HG03342 (cell line): ENCODE measurements around the gene CD58.

Source experiments
- ATAC-seq: cut with Tn5 transposase; IDR thresholded peaks from one replicate; pipeline ENCODE4 v1.9.1; 2021; ENCODE audit warnings: mild to moderate bottlenecking, moderate library complexity; ENCODE audit not compliant: unreplicated experiment

CD58 gene

DNA sequence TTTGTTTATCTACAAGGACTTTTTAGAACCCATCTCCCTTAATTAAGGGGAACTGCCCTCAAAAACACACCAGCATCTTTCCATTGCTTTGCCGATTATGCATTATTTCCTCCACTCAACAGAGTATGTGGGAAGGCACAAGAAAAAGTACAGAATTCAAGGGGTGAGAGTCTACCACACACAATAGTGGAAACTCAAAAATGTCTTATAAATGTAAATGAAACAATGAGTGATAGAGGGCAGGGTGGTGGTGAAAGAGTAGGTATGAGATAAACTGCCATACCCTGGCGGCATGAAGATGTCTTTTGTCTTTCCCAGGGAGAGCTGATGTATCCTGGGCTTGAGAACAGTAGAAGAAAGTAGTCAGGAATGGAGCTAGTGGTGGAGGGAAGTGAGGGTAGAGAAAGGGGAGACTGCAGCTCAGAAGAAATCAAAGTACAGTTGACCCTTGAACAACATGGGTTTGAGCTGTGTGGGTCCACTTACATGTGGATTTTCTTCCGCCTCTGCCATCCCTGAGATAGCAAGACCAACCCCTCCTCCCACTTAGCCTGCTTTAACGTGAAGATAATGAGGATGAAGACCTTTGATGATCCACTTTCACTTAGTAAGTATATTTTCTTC is 24.4 kb downstream of the CD58 start:
- no peak for ATAC-seq

DNA sequence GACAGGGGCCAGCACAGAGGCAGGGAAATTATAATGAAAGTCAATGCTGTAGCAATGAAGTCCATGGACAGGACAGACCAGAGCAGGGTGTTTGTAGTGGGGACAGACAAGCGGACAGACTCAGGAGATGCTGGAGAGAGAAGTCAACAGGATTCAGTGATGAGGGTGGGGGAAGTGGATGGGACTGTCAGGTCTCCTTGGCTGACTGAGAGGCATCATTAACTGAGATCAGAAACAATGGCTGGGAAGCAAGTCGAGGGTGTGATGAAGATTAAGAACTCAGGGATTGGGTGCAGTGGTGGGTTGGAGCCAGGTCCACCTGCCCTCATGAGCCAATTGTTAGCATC is 25.5 kb downstream of the CD58 start:
- peak; percentile 13 for ATAC-seq

DNA sequence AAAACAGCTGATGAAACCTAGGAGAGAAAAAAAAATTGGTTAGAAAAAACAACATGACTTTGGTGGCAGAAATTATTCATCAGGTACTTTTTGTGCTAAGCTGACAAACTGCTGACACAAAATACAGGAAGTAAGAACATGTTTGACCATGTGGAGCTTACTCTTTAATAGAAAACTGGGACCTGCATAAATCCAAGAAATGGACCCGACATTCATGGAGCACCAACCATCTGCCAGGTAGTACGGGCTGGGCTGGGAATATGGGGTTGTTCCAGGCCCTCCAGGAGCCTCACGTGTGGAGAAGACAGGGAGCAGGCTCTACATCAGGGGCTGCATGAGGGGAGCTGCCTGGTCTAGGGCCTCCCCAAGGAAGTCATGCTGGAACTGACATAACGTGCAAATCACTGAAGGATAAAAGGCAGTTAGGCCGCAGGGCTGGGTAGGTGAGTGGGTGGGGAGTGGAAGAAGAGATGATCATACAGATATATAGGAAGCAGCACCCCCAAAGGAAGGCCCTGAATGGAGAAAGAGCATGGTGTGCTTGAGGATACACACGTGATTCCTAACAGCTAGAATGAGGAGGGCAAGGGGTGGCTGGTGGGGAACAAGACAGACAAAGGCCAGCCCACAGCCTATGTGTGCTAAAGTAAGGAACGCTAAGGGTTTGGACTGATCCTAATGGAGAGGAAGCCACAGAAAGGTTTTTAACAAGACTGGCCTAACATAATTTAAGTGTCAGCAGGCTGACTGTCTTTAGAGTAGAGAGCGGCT is 26.1 kb downstream of the CD58 start:
- ATAC-seq, result peak; percentile 44

DNA sequence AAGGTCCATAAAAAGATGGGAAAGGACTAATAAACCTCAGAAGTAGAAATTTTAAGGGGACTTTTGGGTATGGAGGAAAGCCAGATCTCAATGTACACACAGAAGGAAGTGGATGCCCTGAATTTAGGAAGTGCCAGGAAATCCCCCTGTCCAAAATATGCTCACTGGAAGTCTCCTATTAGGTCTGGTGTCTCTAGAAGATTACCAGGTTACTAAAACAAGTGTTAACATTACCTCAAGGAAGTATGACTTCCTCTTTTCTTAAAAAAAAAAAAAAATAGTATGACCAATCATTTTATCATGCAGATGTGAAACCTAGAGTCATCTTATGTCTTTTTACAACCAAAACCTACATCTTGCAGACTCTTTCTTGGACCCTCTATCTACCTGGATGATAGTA is 30.7 kb downstream of the CD58 start:
- ATAC-seq, result peak; percentile 55

DNA sequence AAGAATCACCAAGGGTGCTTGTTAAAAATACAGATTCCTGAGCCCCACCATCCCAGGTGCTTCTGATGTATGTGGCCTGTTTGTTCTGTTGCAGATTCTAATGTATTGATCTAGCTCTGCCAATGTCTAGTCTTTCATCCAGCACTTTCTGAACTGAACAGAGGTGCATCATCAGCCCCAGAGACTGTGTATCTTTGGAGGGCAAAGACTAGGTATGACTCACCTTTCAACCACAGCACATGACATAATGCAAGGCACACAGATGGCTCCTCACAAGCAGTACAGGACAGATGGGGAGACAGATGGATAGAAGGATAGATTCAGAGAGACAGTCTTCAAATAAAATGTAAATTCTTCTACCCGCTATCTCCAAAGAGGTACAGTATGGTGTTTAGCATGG is 32.3 kb downstream of the CD58 start:
- ATAC-seq, result peak; percentile 76

DNA sequence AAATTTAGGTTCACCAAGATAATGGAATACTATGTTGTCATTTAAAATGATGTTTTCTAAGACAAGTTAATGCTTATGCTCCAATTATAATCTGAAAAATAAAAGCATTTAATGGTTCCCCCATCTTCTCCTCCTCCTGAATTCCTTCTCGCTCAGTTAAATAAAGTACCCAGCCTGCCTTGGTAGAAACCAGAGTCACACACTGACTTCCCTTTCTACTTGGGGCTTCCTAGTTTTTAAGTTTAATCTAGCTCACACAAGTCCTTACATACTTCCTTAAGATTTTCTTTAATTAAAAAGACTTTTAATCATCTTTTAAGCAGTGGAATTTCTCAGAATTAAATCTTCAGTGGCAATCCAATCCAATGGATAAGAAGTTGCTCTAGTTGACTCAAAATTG is 32.9 kb downstream of the CD58 start:
- no peak for ATAC-seq

DNA sequence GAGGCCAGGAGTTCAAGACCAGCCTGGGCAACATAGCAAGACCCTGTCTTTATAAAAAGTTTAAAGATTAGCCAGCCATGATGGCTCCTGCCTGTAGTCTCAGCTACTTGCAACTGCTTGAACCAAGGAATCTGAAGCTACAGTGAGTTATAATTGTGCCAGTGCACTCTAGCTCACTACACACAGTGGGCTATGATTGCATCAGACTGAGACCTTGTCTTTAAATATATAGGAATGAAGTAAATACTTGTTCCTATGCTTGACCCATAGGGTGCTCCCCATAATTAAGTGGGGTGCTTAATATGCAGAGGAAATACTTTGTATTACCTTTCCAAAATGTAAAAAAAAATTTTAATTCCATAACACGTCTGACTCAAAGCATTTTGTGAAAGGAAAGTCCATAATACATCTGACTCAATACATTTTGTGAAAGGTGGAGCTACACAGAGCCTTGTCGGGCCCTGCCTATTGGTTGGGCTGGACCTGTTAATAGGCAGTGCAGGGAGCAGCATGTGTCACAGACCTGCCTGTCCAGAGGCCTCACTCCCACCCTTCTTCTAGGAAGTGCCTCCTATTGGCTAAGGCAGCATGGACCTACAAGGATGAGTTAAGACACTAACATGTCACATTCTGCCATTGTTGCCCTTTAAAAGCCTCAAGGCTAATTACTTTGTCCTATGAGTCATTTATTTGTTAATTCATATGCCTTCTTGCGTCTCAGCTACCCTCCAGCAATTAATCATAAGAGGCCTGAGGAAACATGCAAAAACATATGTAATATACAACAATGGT is 33.6 kb downstream of the CD58 start:
- ATAC-seq, result no peak

DNA sequence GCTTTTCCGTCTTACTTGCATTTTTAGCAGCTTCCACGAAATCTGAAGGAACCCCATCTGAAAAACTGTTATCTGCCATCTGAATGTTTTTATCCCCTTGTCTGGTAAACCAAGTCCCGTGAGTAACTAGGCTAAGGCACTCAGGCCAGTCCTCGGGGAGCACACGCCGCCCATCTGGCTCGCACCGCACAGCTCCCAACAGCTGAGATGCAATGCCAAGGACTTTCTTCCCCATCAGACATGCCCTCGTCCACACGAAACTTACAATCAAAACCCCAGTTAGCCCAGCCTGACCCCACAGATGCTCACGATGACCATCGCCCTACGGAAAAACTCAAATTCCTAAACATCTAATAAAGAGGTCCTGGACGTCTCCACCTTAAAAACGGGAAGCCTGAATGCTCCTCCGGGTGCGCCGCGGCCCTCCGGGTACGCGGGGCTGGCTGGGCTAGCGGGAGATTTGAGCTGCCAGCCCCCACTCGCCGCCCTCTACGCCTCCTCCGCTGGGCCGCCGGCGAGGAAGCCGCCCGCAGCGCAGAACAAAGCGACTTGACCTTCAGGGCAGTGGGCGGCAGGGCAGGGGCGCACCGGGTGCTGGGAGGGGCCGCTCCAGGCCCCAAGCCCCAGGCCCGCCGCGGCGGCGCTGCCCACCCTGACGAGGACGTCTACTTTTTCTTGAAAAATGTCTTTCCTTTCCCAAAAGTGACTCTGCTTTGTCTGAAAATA is 36.6 kb downstream of the CD58 start:
- ATAC-seq, result no peak

DNA sequence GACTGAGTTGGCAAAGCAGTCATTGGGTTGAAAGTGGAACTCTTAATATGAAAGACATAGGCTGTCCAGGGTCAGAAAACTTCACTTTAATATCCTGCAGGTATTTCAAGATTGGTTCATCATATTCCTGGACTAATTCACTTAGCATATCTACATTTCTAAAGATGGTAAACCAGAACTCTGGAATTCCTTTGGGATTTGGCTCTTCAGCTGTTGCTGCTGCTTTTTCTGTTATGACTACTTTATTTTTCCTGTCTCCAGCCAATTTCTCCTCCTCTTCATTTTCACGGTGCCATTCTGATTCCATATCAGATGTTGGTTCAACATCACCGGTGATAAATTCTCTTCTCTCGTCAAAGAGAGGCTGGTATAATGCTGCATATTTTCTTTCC is 37.4 kb downstream of the CD58 start:
- no peak for ATAC-seq

DNA sequence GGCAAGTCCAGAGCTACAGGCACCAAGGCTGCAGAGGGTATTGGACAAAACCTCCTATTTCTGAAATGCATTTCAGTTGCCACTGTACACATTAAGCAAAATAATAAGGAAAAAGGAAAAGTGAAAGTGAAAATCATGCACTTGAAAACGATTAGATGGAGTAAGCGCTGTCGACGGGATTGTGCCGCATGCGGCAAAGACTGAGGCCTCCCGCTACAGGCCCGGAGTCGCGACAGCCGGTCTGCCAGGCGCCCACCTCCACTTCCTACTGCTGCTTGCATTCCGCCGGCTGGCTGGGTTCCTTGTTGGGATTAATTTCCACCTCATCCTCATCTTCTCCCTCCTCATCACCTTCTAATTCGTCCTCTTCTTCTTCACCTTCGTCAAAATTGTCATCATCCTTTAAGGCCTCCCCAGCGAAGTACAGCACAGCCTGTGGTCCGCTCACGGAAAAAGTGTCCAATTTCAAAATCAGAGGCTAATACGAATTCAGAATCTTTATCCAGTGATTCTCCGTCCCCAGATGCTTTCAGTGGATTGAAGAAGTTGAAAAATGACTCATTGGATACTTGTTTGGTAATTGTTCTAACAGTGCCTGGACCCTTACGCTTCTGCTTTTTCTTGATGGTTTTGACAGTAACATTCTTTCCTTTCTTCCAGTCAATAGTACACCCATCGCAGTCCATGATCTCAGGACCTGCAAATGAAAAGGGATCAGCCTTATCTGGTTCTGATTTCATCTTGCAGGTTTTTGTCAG is 38.0 kb downstream of the CD58 start:
- ATAC-seq, result no peak

DNA sequence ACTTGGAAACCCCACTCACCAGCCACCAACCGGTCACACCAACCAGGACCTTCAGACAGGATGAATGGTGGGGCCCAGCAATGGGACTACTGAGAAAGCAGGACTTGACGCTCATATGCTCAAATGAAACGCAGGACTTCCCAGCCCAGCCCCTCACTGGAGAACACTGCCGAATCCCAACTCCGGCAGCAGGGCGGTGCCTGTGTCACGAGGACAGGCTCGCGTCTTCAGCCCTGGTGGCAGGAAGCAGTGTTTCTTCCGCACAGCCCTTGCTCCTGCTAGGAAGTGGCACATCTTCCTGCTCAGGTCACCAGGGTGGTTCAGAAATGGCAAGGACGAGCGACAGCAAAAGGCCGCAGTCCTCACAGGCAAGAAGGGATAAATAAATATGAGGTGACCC is 38.9 kb downstream of the CD58 start:
- no peak for ATAC-seq

DNA sequence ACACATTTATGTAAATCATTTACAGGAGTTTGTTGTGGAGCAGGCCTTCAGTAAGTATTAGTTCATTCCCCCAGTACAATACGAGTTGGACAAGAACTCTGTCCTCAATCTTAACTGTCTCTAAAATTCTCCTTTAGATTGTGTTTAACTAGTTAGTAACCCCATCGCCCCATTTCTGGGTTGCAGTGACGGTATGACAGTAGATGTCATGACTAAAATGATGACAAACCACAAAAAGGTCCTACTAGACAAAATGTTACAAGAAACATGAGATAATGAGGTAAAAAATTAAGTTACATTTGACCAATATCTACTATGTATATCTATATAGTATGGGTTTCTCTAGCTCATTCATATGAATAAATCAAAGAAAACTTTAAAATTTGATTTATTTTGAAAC is 41.1 kb downstream of the CD58 start:
- no peak for ATAC-seq

DNA sequence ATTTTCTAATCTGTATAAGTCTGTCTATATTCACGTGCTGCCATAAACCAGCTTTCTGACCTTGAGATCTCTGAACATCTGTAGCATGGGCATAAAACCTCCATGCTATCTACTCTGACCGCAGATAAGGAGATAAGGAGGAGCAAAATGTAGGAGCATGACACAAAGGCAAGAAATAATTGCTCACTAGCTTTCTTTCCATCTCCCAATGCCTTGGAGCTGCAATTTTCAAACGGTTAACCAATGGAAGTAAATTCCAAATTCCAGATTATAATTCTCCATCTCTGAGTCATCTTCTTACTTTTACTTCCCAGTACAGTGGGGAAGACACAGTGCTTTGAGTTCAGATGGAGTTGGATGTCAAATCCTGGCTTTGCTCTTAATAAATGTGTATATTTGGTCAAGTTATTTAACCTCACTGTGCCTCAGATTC is 41.6 kb downstream of the CD58 start:
- ATAC-seq, result no peak

DNA sequence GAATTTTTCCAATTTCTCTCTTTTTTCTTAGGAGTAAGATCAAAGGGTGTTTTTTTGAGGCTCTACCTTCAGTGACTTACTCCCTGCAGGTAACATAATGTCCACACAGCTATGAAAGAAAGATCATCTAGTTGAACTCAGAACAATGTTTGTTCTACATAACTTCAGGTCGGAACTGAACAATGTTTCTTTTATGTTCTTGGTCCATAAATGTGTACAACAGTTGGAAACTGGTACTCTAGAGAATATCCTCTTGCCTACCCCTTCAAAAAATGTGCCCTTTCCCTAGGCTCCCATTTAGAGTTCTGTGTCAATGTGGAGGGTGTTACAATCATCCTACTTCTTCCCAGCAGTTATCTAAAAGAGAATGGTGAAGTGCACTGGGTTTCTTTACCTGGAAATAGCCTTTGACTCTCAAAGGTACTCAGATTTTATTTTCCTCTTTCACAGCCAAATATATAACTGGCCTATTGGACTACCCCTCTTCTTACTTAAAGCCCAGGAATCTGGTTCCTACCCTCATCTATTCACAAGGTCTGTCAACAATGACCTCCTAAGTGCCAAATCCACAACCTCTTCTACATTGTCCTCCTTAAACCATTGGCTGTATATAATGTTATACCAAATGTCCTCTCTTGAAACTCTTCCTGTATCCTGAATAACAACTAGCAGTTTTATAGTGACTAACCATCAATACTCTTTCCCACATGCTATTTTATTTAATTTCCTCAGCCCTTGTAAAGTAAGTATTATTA is 42.3 kb downstream of the CD58 start:
- no peak for ATAC-seq

DNA sequence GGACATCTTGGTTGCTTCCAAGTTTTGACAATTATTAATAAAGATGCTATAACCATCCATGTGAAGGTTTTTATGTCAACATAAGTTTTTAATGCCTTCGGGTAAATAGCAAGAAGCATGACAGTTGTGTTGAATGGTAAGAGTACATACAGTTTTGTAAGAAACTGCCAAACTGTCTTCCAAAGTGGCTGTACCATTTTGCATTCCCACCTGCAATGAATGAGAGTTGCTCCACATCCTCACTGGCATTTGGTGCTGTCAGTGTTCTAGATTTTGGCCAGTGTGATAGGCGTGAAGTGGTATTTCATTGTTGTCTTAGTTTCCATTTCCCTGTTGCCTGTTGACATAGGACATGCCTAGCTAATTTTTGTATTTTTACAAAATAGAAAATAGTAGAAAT is 45.4 kb downstream of the CD58 start:
- ATAC-seq, result no peak

DNA sequence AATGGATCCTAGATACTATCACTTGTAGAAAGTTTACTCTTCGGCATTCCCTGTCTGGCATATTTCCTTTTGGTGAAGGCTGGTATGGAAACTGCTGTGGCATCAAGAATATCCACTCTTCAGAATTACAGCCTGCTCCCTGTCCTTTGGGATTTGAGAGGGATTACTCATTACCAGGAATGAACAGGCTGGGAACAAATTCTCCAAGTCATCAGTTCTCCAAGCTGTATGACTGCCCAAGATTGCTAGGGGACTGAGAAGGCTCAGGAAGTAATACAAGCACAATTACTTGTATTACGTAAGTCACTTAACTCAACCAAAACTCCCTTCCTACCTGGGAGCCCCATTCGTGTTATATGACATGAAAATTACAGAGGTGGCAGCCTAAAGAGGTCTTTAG is 49.6 kb downstream of the CD58 start:
- no peak for ATAC-seq

DNA sequence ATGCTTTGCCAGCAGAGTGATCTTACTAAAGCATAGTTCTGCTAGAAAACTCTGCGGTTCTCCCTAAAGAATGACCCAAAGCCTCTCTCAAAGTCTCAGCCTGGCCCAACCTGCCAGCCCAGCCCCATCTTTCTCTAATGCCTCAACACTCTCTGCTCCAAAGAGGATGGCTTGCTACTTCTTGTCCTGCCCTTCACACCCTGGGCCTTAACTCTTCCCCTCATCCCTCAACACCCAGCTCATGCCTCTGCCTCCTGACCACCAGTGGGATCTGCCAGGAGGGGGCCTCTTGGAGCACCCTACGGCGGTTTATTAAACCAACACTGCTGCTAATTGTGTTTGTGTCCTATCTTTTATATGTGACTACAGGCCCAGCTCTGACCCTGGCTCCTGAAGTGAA is 52.4 kb downstream of the CD58 start:
- ATAC-seq, result no peak

DNA sequence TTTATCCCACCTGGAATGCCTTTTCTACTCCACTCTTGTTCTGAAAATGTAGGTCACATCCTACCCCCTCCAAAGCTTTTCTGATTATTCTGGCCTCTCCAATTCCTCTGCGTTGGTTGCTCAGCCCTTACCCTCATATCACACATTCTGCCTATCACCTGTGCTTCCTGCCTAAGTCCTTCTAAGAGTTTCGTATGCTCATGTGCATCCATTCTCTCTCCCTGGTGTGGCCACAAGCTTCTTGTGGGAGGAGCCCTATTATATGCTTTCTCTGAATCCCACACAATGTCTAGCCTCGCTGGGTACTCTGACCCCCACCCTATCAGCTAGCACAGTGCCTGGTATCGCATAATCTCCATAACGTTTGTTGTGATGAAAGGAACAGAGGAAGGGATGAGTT is 54.2 kb downstream of the CD58 start:
- ATAC-seq, result no peak

DNA sequence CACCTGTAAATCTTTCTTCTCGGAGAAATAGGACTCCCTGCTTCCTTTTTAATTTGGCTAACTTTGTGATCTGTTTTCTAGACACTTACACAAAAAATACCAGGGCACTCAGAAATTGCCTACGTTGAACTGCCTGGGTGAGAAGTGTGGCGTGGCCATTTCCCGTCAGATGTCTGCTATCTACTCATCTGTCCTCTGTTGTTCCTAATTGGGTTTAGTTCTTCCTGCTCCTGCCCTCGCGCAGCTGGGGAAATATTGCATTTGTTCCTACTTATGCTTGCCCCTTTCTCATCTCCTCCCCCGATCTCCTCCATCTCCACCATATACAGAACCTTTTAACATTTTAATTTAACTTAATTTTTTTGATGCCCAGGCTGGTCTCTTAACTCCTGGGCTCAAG is 55.1 kb downstream of the CD58 start:
- no peak for ATAC-seq
